ENCODE results near the gene SRXN1.

The SRXN1 gene

GRCh38 chr20:634148-634925 lies 18.7 kb downstream of the SRXN1 start:
- DNase-seq, result no peak

- no peak for DNase-seq
These were observed 21.9 kb downstream of the SRXN1 start for GRCh38 chr20:631101-631500.

GRCh38 chr20:626579-626978 lies 26.4 kb downstream of the SRXN1 start:
- DNase-seq, result no peak

- no peak for DNase-seq
These were observed 27.6 kb downstream of the SRXN1 start for GRCh38 chr20:625360-625932.

- DNase-seq, result no peak
These were observed 29.3 kb downstream of the SRXN1 start for GRCh38 chr20:623704-624103.

- no peak for DNase-seq
These were observed 30.0 kb downstream of the SRXN1 start for GRCh38 chr20:623021-623420.

- DNase-seq, result no peak
These were observed 30.8 kb downstream of the SRXN1 start for GRCh38 chr20:622161-622560.

GRCh38 chr20:621125-621756 lies 31.8 kb downstream of the SRXN1 start:
- no peak for DNase-seq

- no peak for DNase-seq
These were observed 32.8 kb downstream of the SRXN1 start for GRCh38 chr20:620246-620645.

GRCh38 chr20:618980-619379 lies 34.0 kb downstream of the SRXN1 start:
- no peak for DNase-seq

GRCh38 chr20:617934-618690 lies 34.9 kb downstream of the SRXN1 start:
- DNase-seq, result no peak

GRCh38 chr20:615514-615913 lies 37.5 kb downstream of the SRXN1 start:
- DNase-seq, result no peak

- DNase-seq, result no peak
These were observed 41.2 kb downstream of the SRXN1 start for GRCh38 chr20:611843-612185.

- no peak for DNase-seq
These were observed 41.8 kb downstream of the SRXN1 start for GRCh38 chr20:611047-611842.

- DNase-seq, result no peak
These were observed 42.6 kb downstream of the SRXN1 start, which contains the start of gene TCF15 for GRCh38 chr20:610130-611046. Gene TCF15, minus strand, starts transcription at chr20:610309. Its CDS starts 72 bp downstream, at chr20:610237.

GRCh38 chr20:609371-609964 lies 43.5 kb downstream of the SRXN1 start:
- DNase-seq, result no peak

- no peak for DNase-seq
These were observed 44.0 kb downstream of the SRXN1 start for GRCh38 chr20:608970-609369.

GRCh38 chr20:607476-607875 lies 45.5 kb downstream of the SRXN1 start:
- no peak for DNase-seq

GRCh38 chr20:605237-605636 lies 47.8 kb downstream of the SRXN1 start:
- no peak for DNase-seq

- DNase-seq, result no peak
These were observed 49.8 kb downstream of the SRXN1 start for GRCh38 chr20:603116-603640.
